GM12878 (cell line): ENCODE results near the gene AFMID. TPM values are rescaled to one million over a fixed set of nuclear protein-coding genes. Genes with fewer than 3 reads are reported as not detected.

Experiments
- BACH1 ChIP-seq: fragments of 450-650 bp; IDR thresholded peaks from 2 replicates; pipeline ENCODE4 v1.6.1; 2017; ENCODE audit warnings: mild to moderate bottlenecking, borderline replicate concordance
- CHD2 ChIP-seq: IDR thresholded peaks from 2 replicates; pipeline ENCODE4 v1.6.1; 2011; ENCODE audit warnings: low read depth, low read length, improper control_type of control experiment, borderline replicate concordance
- ETV6 ChIP-seq, 2 experiments: fragments of 450-650 bp in 1 of 2; IDR thresholded peaks in 1 of 2; conservative IDR thresholded peaks in 1 of 2; 2 replicates each; pipeline ENCODE4 v1.6.1; 2014; ENCODE audit warnings: antibody characterized with exemption in 1 of 2, borderline replicate concordance in 1 of 2, low read depth in 1 of 2, mild to moderate bottlenecking in 1 of 2, moderate library complexity in 1 of 2
- GABPA ChIP-seq: IDR thresholded peaks from 2 replicates; pipeline ENCODE4 v1.6.1; 2014; ENCODE audit warnings: antibody characterized with exemption, low read depth, mild to moderate bottlenecking, inconsistent platforms
- IRF5 ChIP-seq: fragments of 450-650 bp; IDR thresholded peaks from 2 replicates; pipeline ENCODE4 v1.6.1; 2017; ENCODE audit warnings: borderline replicate concordance
- NRF1 ChIP-seq: conservative IDR thresholded peaks from 2 replicates; pipeline ENCODE4 v1.6.1; 2011; ENCODE audit warnings: mild to moderate bottlenecking, low read depth, low read length, improper control_type of control experiment
- PAX8 ChIP-seq: fragments of 450-650 bp; IDR thresholded peaks from 2 replicates; pipeline ENCODE4 v1.6.1; 2017; ENCODE audit warnings: mild to moderate bottlenecking, moderate library complexity
- PBX3 ChIP-seq: IDR thresholded peaks from 2 replicates; pipeline ENCODE4 v1.6.1; 2011; ENCODE audit warnings: mild to moderate bottlenecking, low read depth, low read length, moderate library complexity; ENCODE audit not compliant: insufficient replicate concordance
- PML ChIP-seq: IDR thresholded peaks from 2 replicates; pipeline ENCODE4 v1.6.1; 2012; ENCODE audit warnings: low read length, inconsistent platforms
- POLR2A ChIP-seq: IDR thresholded peaks from 2 replicates; pipeline ENCODE4 v1.6.1; 2011; ENCODE audit warnings: low read depth, mild to moderate bottlenecking, low read length
- RAD21 ChIP-seq: IDR thresholded peaks from 2 replicates; pipeline ENCODE4 v1.6.1; 2011; ENCODE audit warnings: mild to moderate bottlenecking, low read depth, low read length, moderate library complexity; ENCODE audit not compliant: insufficient read depth
- SKIL ChIP-seq: fragments of 450-650 bp; IDR thresholded peaks from 2 replicates; pipeline ENCODE4 v1.6.1; 2017; ENCODE audit warnings: mild to moderate bottlenecking, low read depth, inconsistent platforms; ENCODE audit not compliant: poor library complexity, severe bottlenecking
- SMAD1 ChIP-seq: fragments of 450-650 bp; IDR thresholded peaks from 2 replicates; pipeline ENCODE4 v1.6.1; 2018; ENCODE audit warnings: mild to moderate bottlenecking, low read depth; ENCODE audit not compliant: partially characterized antibody
- SMC3 ChIP-seq: IDR thresholded peaks from 2 replicates; pipeline ENCODE4 v1.6.1; 2011; ENCODE audit warnings: low read length, improper control_type of control experiment, borderline replicate concordance
- TAF1 ChIP-seq: IDR thresholded peaks from 2 replicates; pipeline ENCODE4 v1.6.1; 2011; ENCODE audit warnings: mild to moderate bottlenecking, low read depth, low read length, borderline replicate concordance
- TCF3 ChIP-seq: IDR thresholded peaks from 2 replicates; pipeline ENCODE4 v1.6.1; 2012; ENCODE audit warnings: low read depth, mild to moderate bottlenecking, low read length, borderline replicate concordance; ENCODE audit not compliant: insufficient read depth
- USF1 ChIP-seq: IDR thresholded peaks from 2 replicates; pipeline ENCODE4 v1.6.1; 2011; ENCODE audit warnings: borderline replicate concordance, low read depth, mild to moderate bottlenecking, moderate library complexity, mixed read lengths, low read length; ENCODE audit not compliant: insufficient read depth; ENCODE audit errors: extremely low read length
- ZNF207 ChIP-seq: fragments of 450-650 bp; IDR thresholded peaks from 2 replicates; pipeline ENCODE4 v1.6.1; 2014; ENCODE audit warnings: antibody characterized with exemption, mild to moderate bottlenecking, borderline replicate concordance
- ZNF592 ChIP-seq: fragments of 450-650 bp; IDR thresholded peaks from 2 replicates; pipeline ENCODE4 v1.6.1; 2017; ENCODE audit warnings: mild to moderate bottlenecking, moderate library complexity
- ZSCAN29 ChIP-seq: fragments of 450-650 bp; IDR thresholded peaks from 2 replicates; pipeline ENCODE4 v1.6.1; 2017; ENCODE audit warnings: mild to moderate bottlenecking, moderate library complexity
- ZZZ3 ChIP-seq: IDR thresholded peaks from 2 replicates; pipeline ENCODE4 v1.6.1; 2011; ENCODE audit warnings: low read depth; ENCODE audit not compliant: control insufficient read depth, insufficient read length
- polyA plus RNA-seq, 11 experiments: library from polyadenylated mRNA; depleted of rRNA in 4 of 11; unstranded in 6 of 11; stranded (reverse) in 5 of 11; fragments of >200 nt; fragmentation: Nextera tagmentation in 4 of 11; fragmentation: Illumina TruSeq in 1 of 11; extraction: Ambion mirVana in 4 of 11; extraction: Trizol in 1 of 11; gene quantifications; 1 replicate in 1 of 11; 2 replicates in 10 of 11; pipeline versions ENCODE4 v1.2.1 to v1.2.3, GENCODE V29; 2011 to 2016; ENCODE audit warnings: inconsistent platforms in 2 of 11, missing spikeins in 2 of 11, low read depth in 1 of 11
- total RNA-seq, 4 experiments: library from RNA; depleted of rRNA in 3 of 4; stranded (reverse); fragments of >200 nt in 3 of 4; fragmentation: Illumina TruSeq in 1 of 4; extraction: Trizol in 1 of 4; gene quantifications; 2 replicates each; pipeline versions ENCODE4 v1.2.1 to v1.2.3, GENCODE V29; 2013 to 2021

Gene AFMID
- total and polyA plus RNA-seq, 10 of the 15 experiments (the other 5 are each of a cell fraction or from before 2014, with no cell fraction given) = 36.1 to 98.8 (median 51.6) TPM

- no peak for TF ChIP-seq SMC3
- TF ChIP-seq TAF1 = no peak
- TF ChIP-seq ZNF592 = 0 out of 2 replicates have a peak, but pooled peaks have one; percentile 18
- TF ChIP-seq PBX3 = peak; percentile 45
- no peak for TF ChIP-seq CHD2
- no peak for TF ChIP-seq SMAD1
- TF ChIP-seq ETV6 (conservative IDR thresholded peaks at IDR 0.05 in 1 of 2, IDR thresholded peaks at IDR 0.05 in 1 of 2; ENCODE audit: borderline replicate concordance in 1 of 2, low read depth in 1 of 2) = no peak
- no peak; the same call in 1 of the 2 replicates for TF ChIP-seq TCF3
- 0 out of 2 replicates have a peak, but pooled peaks have one; percentile 2 for TF ChIP-seq POLR2A
- no peak for TF ChIP-seq SKIL
- TF ChIP-seq PML = no peak
- no peak for TF ChIP-seq USF1
- no peak for TF ChIP-seq NRF1
- no peak for TF ChIP-seq ZZZ3
- TF ChIP-seq BACH1 = no peak
- no peak for TF ChIP-seq ZSCAN29
- no peak for TF ChIP-seq PAX8
- no peak for TF ChIP-seq GABPA
- no peak for TF ChIP-seq ZNF207
- TF ChIP-seq RAD21 = no peak
- no peak for TF ChIP-seq IRF5
Measured at GRCh38 chr17:78144147-78144719, 42.9 kb upstream of the AFMID start (continued).
